ENCODE measurements around the gene ZNF3.

ZNF3 gene

GRCh38 chr7:100087055-100087750 lies 5.7 kb upstream of the ZNF3 start:
- no peak for DNase-seq

- DNase-seq: no peak
Measured at GRCh38 chr7:100085515-100085914, 4.0 kb upstream of the ZNF3 start.

DNA sequence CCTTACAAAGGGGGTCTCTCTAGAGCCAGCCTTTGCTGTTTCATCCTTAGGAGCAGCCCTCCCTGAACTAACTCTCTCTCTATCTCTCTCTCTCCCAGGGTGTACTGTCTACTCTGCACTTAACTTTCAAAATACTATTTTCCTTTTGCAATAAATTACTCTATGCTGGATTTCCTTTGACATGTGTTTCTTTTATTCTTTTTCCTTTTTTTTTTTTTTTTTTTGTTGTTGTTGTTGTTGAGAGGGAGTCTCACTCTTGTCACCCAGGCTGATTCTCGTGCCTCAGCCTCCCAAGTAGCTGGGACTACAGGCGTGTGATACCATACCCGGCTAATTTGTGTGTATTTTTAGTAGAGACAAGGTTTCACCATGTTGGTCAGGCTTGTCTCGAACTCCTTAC lies 1.5 kb upstream of the ZNF3 start:
- no peak for DNase-seq

DNA sequence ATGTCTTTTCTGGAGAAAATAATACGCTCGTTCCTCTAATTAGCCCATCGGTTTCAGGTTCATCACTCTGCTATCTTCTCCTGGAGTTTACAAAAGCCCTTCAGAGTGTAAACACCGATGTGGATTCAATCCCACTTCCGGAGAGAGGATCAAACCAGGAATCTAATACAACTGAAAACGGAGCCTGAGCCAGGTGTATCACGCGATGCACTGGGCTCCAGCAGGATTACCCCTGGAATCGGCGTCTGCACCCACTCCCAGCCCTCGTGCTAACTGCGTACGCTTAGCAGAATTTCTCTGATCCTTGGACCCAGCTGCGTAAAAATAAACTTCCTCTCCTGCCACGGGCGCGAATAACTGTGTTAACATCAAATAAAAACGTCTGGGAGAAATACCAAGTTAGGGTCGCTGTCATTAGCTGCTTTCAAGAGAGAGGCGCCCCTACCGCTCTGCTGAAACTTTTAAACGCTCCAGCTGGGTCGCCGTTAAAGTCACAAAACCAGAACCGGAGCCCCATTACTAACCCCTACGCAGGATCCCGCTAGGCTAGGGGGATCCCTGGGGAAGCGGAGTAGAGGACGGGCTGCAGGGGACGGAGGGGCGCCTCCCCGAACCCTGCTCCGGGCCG lies 502 bp downstream of the ZNF3 start:
- no peak for DNase-seq

GRCh38 chr7:100079024-100079560 lies 2.4 kb downstream of the ZNF3 start:
- no peak for DNase-seq

DNA sequence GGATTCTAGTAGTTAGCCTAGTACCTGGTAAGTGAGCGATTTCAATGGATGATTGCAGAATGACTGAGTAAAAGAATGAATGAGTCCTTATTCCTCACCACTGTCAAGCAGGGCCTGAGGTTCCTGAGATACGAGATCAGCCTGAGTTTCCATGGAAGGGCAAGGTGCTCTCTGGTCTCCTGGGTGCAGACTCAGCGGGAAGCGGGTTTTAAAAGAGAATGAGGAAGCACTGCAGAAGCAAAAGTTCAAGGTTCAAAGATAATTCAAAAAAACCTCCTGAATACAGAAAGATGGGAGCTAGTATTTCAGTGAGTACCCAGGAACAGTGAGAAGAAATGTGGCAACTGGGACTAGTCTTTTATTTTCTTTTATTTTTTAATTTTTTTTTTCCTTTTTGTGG lies 4.3 kb downstream of the ZNF3 start:
- DNase-seq: no peak

DNA sequence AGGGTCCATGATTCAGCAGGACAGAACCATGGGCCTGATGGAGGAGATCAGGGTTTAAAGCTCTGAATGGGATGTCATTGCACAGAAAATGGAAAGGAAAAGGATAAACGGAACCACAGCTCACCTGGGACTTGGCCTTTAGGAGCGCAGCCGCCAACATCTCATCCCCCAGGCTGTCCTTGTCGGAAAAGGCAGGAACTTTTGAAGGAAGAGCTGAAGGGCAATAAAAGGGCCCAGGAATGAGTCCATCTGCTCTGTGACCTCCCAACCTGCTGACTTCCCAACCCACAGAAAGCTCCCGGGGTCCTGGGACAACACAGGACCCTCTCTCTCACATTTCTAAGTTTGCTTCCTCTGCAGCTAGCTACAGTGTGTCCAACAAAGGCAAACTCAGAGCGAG lies 6.1 kb downstream of the ZNF3 start:
- no peak for DNase-seq

GRCh38 chr7:100074841-100075240 lies 6.7 kb downstream of the ZNF3 start:
- no peak for DNase-seq

DNA sequence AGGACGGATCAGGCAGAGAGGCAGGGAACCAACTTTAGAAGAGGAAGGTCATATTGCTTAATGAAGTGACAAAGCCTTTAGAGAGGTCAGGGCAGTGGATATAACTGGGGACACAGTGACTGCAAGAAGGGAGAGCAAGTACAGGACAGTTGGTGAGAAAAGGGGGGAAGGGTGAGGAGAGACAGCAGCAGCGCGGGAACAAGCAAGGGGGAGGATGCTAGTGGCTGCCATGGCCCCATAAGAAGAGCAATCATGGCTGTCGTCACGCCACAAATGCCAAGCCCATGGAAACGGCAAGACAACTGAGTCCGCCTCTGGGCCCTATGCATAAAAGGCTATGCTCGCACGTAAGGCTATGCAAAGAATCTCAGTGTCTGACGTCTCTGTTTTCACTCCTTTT lies 9.1 kb downstream of the ZNF3 start:
- no peak for DNase-seq

GRCh38 chr7:100071018-100071723 lies 10.4 kb downstream of the ZNF3 start:
- no peak for DNase-seq

GRCh38 chr7:100069991-100070390 lies 11.5 kb downstream of the ZNF3 start:
- no peak for DNase-seq

GRCh38 chr7:100066953-100067352 lies 14.6 kb downstream of the ZNF3 start:
- DNase-seq: no peak

DNA sequence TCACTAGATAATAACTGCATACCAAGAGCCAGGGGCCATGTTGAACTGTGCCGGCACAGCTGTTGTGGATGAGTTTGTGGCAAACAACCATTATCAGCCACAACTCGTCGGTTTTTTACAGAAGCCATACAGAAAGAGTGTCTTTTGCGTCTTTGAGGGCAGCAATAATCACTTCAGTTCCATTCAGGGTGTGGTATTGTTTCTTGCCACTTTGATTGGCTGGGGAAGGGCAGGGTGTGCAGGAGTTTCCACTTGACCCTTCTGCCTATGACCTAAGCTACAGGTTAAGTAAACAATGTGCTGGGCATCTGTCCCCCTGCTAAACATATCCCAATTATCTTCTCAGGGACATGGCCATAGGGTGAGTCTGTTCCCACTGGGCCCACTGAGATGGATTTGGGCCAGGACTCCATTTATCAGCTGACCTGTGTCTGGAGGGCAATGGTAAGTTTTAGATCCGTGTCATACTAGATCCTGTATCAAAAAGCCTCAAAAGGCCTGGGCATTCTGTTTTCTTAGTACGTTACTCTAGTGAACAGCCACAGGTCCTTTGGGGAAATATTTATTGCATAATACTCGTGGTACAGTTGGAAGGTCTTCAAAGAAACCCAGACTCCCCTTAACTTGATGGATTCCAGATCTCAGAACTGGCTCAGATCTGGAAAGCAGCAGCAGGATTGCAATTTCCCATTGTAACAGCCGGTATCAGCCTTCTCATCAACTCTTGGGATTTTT lies 15.9 kb downstream of the ZNF3 start:
- DNase-seq: no peak

GRCh38 chr7:100064162-100064561 lies 17.4 kb downstream of the ZNF3 start:
- DNase-seq: no peak

- DNase-seq: no peak
Measured at GRCh38 chr7:100063376-100063775, 18.1 kb downstream of the ZNF3 start.

DNA sequence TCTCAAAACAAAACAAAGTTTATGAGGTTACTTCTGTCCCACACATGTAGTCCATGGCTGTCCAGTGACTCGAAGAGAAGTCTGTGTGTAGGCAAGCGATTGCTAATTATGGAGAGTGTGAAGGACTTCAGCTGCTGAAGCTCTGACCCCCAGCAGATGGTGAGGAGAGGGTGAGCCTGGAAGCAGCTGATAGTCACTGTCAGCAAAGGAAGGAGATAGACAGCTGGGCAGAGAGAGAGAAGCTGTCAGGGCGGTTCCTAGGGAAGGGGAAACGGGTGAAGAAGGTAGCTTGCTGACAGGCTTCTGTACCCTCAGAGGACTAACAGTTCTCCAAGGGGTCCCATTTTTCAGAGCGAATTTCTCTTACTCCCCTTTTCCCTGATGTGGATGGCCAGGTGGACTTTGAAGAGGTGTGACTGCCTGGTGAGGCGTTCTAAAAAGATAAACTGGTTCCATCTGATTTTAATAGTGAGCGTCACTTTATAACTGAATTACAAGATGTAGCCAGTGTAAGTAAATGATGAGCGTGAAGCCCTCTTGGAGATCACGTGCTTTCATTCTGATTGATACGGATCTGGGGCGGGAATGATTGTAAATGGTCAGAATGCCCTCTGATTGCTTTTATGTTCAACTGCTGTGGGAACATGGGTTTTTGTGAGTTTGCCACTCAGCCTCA lies 19.9 kb downstream of the ZNF3 start:
- no peak for DNase-seq

DNA sequence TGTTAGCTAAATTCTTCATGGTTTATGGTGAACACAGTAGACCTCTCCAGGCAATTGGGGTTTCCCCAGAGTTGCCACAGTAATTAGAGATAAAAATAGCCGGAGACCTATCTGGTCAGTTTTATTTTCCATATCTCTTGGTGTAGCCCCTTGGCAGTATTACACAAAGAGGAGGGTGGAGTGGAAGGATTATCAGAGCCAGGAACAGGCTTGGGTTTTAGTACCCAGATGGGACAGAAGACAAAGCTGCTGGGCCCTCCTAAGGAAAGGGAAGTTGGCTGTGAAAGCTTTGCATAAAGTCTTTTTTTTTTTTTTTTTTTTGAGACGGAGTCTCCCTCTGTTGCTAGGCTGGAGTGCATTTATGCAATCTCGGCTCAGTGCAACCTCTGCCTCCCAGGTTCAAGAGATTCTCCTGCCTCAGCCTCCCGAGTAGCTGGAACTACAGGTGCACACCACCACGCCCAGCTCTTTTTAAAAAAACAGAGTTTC lies 22.2 kb downstream of the ZNF3 start:
- DNase-seq: no peak

DNA sequence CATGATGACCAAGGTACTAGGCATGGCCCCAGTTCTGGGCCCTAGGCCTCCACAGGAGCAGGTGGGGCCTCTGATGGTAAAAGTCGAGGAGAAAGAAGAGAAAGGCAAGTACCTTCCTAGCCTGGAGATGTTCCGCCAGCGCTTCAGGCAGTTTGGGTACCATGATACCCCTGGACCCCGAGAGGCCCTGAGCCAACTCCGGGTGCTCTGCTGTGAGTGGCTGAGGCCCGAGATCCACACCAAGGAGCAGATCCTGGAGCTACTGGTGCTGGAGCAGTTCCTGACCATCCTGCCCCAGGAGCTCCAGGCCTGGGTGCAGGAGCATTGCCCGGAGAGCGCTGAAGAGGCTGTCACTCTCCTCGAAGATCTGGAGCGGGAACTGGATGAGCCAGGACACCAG lies 24.5 kb downstream of the ZNF3 start:
- DNase-seq: no peak

GRCh38 chr7:100053215-100053614 lies 28.3 kb downstream of the ZNF3 start:
- DNase-seq: peak; percentile 52

DNA sequence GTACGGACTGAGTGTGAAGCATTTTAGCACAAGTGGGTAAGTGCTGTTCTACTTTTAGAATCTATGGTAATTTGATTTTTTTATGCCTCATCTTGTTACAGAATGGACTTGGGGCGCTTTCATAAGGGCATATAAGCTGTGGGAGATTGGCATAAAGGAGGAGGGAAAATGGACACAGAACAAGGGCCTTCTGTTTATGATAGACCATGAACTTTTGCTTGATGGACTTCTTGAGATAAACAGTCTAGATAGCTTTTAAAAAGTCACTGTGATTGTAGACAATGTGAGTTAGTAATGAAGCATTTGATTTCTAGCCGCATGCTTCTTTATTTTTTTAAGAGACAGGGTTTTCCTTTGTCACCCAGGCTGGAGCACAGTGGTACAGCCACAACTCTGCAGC lies 29.9 kb downstream of the ZNF3 start:
- no peak for DNase-seq

DNA sequence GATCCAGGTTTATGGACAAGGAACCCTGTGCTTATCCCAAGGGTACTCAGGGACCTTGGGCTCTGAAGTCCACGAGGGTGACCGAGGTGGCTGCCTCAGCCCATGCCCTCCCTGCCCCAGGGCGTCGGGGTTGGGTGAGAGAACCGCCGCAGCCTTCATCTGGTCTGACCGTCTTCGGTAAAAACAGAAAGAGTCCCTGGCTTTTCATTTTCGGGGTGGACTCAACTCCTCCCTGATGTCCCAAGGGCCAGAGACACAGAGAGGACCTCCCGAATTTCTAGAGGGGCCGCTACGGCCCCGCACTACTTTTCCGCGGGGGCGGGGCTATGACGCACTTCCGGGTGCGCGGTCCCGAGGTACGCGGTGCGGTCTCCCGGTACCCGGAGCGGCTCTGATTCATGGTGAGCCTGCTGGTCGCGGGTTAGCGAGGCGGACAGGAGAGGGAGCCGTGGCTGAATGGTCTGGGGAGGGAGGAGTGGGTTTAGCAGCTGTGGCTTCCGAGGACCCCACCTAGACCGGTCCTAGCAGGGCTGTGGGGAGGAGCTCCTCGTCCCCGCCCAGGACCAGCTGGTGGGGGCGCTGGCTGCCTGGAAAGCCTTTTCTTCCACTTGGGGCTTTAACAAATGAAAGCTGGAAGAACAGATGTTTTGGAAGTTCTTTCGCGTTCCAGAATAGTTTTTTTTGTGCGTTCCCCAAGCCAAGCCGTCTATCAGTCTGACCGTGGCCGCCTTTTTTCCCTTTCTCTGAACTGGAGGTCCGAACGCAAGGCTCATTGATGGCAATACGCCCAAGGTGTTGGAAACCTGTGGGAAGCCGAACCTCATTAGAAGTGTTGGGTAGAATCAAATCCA lies 31.9 kb downstream of the ZNF3 start, which contains the start of gene ZSCAN21:
Gene ZSCAN21 (plus strand): TSS at position 334 of the 851 bp plus-strand sequence. CDS start 7,233 bp downstream, outside the sequence.
- DNase-seq: peak; percentile 84
